Measurements from ENCODE around the gene NTN1.

Gene NTN1

DNA sequence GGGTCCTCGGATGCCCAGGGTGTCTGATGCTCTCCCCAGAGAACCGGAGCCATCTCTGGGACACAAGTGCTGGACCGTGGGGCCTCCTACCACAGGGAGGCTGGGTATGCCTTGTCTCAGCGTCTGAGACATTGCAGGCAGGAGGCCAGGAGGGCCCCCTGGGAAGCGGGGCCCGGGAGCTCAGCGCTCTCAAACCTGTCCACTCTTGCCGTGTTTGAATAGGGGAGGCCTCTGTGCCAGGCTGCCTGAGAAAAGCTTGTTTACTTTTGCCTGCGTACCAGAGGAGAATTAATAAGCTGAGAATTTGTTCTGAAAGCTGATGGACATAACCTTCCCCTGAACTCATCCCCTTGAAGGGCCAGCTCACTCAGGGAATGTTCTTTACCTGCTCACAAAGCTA, 163.8 kb downstream of the NTN1 start:
- no peak overlapping the region for H3K4me3 ChIP-seq (ENCODE audit: low read depth, low read length)
- H3K36me3 ChIP-seq: no peaks in the 10 kb centered on the region
- no peak for DNase-seq
- no peaks in the 10 kb centered on the region for H3K27me3 ChIP-seq
- H3K9me3 ChIP-seq: no peaks in the 10 kb centered on the region
- no peaks in the 10 kb centered on the region for H3K4me1 ChIP-seq
- TF ChIP-seq, protein P1, sequence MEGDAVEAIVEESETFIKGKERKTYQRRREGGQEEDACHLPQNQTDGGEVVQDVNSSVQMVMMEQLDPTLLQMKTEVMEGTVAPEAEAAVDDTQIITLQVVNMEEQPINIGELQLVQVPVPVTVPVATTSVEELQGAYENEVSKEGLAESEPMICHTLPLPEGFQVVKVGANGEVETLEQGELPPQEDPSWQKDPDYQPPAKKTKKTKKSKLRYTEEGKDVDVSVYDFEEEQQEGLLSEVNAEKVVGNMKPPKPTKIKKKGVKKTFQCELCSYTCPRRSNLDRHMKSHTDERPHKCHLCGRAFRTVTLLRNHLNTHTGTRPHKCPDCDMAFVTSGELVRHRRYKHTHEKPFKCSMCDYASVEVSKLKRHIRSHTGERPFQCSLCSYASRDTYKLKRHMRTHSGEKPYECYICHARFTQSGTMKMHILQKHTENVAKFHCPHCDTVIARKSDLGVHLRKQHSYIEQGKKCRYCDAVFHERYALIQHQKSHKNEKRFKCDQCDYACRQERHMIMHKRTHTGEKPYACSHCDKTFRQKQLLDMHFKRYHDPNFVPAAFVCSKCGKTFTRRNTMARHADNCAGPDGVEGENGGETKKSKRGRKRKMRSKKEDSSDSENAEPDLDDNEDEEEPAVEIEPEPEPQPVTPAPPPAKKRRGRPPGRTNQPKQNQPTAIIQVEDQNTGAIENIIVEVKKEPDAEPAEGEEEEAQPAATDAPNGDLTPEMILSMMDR (IDR thresholded peaks at IDR 0.05; ENCODE audit: low read depth, low read length): no peak

DNA sequence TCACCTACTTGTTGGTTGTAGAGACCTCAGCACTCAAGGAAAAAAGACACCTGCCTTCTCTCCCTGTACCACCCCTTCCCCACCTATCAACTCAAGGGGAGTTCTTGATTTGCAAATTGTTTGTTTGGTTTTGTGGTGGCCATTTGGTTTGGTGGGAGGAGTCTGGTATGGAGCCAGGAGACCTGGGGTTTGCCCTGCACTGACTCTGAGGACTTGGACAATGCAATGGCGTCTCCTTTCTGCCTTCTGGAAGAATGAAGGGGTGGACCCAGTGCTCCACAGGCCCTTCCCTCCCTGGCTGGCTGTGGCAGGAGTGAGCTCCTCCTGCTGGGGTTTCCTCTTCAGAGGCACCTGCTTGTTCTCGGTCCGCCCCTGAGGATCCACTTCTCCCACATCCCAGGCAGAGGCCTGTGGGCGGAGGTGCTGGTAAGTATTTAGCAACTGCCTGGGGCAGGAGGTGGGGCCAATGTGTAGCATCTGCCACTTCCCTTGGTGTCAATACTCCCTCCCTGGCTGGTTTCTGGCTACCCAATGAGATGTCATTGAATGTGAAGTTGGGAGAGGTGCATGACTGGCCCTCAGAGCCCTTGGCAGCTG, 164.5 kb downstream of the NTN1 start:
- no peaks in the 10 kb centered on the region for H3K4me1 ChIP-seq
- H3K4me3 ChIP-seq (ENCODE audit: low read depth, low read length): no peak overlapping the region
- H3K36me3 ChIP-seq: no peaks in the 10 kb centered on the region
- H3K9me3 ChIP-seq: no peaks in the 10 kb centered on the region
- no peak for DNase-seq
- TF ChIP-seq, protein P1 (IDR thresholded peaks at IDR 0.05; ENCODE audit: low read depth, low read length): no peak
- no peaks in the 10 kb centered on the region for H3K27me3 ChIP-seq

DNA sequence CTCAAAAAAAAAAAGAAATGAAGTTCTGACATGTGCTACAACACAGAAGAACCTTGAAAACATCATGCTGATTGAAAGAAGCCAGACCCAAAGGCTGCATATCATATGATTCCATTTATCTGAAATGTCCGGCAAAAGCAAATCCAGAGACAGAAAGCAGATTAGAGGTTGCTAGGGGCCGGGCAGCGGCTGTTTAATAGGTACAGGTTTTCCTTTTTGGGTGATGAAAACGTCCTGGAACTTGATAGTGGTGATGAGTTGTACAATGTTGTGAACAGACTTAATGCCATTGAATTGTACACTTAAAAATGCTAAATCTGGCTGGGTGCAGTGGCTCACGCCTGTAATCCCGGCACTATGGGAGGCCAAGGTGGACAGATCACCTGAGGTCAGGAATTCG, 166.5 kb downstream of the NTN1 start:
- Histone ChIP-seq H3K36me3 (no peaks in the 10 kb centered on the region), H3K4me1 (no peaks in the 10 kb centered on the region), H3K4me3 (ENCODE audit: low read depth, low read length) (no peak overlapping the region), H3K27me3 (no peaks in the 10 kb centered on the region), H3K9me3 (no peaks in the 10 kb centered on the region)
- TF ChIP-seq, protein P1 (IDR thresholded peaks at IDR 0.05; ENCODE audit: low read depth, low read length): no peak
- DNase-seq: no peak

- Histone ChIP-seq H3K9me3 (no peaks in the 10 kb centered on the region), H3K36me3 (no peaks in the 10 kb centered on the region), H3K27me3 (no peaks in the 10 kb centered on the region), H3K4me1 (no peaks in the 10 kb centered on the region), H3K4me3 (ENCODE audit: low read depth, low read length) (no peak overlapping the region)
- TF ChIP-seq, protein P1 (IDR thresholded peaks at IDR 0.05; ENCODE audit: low read depth, low read length): no peak
- no peak for DNase-seq
These were observed 167.1 kb downstream of the NTN1 start for GRCh38 chr17:9188367-9188766.

GRCh38 chr17:9189870-9190269, 168.6 kb downstream of the NTN1 start:
- Histone ChIP-seq H3K4me3 (ENCODE audit: low read depth, low read length) (no peak overlapping the region), H3K36me3 (no peaks in the 10 kb centered on the region), H3K4me1 (no peaks in the 10 kb centered on the region), H3K9me3 (no peaks in the 10 kb centered on the region), H3K27me3 (no peaks in the 10 kb centered on the region)
- no peak for DNase-seq
- TF ChIP-seq, protein P1 (IDR thresholded peaks at IDR 0.05; ENCODE audit: low read depth, low read length): no peak

DNA sequence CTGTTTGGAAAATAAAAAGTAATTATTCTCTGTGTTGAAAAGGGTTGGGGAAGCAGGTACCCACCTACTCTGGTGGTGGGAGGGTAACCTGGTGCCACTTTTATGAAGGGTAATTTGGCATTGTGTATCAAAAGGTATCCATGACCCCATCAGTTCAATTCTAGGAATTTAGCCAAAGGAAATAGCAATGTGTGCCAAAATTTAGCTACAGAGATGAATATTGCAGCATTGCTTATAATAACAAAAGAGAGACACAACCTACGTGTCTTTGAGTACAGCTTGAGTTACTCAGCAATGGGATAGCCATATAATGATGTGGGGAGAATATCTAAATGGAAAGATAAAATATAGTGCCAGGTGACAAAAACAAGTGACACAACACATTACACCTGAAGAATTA, 170.7 kb downstream of the NTN1 start:
- no peak for DNase-seq
- TF ChIP-seq, protein P1 (IDR thresholded peaks at IDR 0.05; ENCODE audit: low read depth, low read length): no peak
- no peaks in the 10 kb centered on the region for H3K4me1 ChIP-seq

More for the DNA sequence above, 170.7 kb downstream of the NTN1 start:
- Histone ChIP-seq H3K27me3 (no peaks in the 10 kb centered on the region), H3K4me3 (ENCODE audit: low read depth, low read length) (no peak overlapping the region), H3K36me3 (no peaks in the 10 kb centered on the region), H3K9me3 (no peaks in the 10 kb centered on the region)

Data from BE2C (cell line).